ENCODE measurements around the gene WFS1.

Gene WFS1

GRCh38 chr4:6262847-6263487 is 6.7 kb upstream of the WFS1 start:
- DNase-seq, result no peak

DNA sequence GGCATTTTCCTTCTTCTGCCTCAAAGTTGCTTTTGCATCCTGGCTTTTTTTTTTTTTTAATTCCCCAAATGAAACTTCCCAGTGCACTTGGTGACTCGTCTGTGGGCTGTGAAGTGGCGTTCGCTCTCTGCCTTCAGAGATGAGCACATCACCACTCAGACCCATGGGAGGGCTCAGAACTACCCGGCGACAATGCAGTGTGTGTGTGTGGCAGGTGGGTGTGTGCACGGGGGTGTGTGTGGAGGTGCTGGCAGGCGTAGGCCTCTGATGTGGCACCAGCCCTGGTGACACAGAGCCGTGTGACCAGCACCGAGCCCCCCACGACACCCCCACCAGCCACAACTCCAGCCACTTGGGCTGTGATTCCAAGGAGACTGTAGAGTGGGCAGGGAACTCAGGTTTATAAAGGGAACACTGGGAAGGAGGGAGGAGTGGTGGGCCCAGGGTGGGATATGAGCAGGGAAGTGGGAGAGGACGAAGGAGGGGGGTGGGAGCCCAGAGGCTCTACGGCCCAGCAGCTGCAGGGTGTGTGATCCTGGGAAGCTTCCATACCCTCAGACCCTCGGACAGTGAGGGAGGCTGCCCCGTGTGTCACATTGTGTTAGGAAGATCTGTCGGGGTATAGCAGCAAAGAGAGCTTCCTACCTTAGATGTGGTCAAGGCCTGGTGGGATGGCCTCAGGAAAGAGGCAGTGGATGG is 6.0 kb upstream of the WFS1 start:
- no peak for DNase-seq

DNA sequence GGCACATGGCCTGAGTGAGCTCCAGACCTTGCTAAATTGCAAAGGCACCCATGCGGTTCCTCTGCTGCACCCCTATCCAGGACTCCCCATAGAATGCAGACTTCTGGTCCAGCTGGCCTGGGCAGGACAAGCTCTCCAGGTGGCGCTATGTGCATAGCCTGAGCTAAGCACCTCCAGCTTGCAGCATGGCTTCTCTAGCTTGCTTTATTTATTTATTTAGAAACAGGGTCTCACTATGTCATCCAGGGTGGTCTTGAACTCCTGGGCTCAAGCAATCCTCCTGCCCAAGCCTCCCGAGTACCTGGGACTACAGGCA is 5.5 kb upstream of the WFS1 start:
- no peak for DNase-seq

DNA sequence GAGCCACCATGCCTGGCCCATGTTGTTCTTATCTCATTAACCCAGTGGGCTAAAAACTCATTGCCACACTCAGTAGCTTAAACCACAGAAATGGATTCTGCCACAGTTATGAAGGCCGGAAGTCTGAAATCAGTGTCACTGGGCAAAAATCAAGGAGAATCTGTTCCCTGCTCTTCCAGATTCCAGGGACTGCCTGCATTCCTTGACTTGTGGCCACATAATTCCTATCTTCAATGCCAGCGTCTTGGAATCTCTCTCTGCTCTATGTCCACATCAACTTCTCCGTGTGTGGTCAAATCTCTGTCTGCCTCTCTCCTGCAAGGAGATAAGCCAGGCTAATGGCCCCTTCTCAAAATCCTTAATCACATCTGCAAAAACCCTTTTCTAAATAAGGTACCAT is 4.1 kb upstream of the WFS1 start:
- no peak for DNase-seq

DNA sequence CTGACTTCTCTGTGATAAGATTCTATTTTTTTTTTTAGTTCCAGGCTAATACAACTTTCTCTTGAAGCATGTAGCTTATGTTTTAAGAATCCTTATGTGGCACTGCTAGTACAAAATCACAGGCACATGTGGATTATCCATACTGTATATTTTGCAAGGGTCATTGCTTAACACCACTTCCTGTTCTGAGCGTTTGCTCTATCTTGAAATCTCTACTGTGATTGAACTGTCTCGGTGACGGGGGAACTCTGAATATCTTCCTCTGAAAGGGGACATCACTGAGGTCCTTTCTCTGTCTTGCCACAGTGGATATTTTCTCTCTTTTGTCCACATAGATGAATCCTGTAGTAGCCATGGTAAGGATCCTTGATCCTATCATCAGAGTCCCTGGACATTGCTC is 2.1 kb upstream of the WFS1 start:
- DNase-seq, result no peak

- DNase-seq, result no peak
These were observed 717 bp upstream of the WFS1 start for GRCh38 chr4:6268650-6269615.

DNA sequence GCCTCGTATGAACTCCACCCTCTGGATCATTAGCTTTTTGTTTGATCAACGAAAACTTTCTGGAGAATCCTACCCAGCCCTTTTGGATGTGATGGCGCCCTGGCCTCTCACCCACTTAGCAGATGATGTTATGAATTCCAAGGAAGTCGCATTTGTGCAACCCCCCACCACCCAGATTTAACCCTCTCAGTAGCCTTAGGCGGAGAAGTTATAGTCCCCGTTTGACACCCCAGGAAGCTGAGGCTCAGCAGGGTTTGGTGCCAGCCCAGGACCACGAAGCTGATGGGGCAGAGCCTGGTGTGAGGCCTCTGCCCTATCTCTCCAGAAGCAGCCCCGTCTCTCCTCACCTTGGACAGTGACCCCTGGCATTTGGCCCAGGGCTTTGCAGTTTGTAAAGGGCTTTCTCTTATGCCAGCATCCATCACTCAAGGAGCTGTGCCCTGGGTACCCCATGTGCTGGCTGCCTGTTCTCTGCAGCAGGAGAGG is 1.0 kb downstream of the WFS1 start:
- no peak for DNase-seq

- DNase-seq, result no peak
These were observed 1.6 kb downstream of the WFS1 start for GRCh38 chr4:6271206-6271605.

DNA sequence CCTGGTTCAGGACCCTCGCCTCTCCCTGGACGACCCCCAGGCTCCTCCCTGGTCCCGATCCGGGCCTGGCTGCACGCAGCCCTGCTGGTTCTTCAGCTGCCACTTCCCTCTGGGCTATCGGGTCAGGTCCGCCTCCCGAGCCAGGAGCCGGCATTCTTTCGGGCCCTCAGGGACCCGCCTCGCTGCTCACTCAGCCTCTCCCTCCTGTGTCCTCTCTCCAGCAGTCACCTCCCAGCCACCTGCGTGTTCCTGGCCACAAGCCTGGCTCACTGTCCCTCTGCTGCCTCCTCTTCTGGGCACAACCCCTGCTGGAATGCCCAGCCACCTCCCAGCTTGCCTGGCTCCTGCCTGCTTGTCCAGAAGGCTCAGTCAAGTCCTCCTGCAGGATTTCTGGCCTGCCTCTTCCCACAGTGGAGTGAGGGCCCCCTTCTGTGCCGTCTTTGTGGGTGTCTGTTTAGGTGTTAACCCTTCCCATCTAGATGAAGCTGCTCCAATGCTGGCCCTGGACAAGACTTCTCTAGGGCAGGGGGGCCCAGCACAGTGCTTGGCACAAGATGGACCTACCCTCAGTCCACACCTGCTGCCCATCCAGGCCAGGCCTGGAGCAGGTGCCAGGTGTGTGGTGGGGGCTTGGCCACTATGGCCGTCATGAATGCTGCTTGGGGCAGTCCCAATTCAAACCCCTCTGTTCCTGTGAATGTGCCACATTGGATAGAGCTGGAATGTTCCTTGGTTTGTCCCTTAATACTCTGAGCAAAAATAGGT is 2.2 kb downstream of the WFS1 start:
- no peak for DNase-seq

DNA sequence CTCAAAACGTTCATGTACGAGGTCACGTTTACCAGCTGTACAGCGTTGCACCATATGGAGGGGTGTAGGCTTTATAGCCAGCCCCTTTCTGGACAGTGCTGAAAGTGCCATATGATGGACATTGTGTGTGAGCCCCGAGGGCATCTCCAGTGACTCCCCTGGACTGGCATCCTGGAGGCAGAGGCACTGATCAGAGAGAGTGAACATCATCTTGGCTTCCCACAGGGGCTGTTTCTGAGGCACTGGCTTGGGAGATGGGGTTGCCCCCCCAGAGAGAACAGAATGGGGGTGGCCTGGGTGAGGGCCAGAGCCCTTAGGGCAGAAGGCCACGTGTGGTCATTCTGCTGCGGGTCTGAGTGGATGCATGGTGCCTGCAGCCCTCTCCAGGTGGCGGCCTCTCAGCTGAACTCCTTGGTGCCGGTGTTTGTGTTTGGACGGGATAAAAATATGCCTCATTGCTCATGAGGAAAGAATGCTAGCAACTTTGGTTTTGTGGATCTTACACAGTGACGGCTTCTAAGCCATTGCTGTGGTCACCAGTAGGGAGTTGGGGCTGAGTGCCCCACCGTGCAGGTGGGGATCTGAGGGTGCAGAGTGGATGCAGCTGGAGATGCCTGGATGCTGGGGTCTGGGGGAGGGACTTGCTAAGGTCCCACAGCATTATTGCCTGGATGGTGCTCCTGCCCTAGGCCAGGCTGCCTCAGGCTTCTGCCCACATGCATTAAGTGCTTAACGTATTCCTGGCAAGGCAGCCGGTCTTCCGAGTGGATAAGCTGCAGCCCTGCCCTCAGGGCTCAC is 3.4 kb downstream of the WFS1 start:
- no peak for DNase-seq

DNA sequence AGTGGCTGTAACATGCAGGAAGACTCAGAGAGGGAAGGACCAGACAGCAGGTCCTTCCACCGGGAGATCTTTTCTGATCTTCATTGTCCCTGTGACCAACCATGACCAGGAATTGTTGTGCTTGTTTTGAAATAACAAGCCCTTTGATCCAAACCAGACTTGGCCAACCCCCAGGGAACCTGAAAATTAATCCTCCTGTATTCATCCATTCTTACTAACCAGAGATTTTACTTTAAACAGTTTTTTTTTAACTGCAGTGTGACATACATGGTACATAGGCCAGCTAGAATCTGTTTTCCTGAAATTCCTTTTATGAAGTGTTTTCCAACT is 4.0 kb downstream of the WFS1 start:
- DNase-seq, result no peak

- no peak for DNase-seq
These were observed 5.7 kb downstream of the WFS1 start for GRCh38 chr4:6275351-6275750.

DNA sequence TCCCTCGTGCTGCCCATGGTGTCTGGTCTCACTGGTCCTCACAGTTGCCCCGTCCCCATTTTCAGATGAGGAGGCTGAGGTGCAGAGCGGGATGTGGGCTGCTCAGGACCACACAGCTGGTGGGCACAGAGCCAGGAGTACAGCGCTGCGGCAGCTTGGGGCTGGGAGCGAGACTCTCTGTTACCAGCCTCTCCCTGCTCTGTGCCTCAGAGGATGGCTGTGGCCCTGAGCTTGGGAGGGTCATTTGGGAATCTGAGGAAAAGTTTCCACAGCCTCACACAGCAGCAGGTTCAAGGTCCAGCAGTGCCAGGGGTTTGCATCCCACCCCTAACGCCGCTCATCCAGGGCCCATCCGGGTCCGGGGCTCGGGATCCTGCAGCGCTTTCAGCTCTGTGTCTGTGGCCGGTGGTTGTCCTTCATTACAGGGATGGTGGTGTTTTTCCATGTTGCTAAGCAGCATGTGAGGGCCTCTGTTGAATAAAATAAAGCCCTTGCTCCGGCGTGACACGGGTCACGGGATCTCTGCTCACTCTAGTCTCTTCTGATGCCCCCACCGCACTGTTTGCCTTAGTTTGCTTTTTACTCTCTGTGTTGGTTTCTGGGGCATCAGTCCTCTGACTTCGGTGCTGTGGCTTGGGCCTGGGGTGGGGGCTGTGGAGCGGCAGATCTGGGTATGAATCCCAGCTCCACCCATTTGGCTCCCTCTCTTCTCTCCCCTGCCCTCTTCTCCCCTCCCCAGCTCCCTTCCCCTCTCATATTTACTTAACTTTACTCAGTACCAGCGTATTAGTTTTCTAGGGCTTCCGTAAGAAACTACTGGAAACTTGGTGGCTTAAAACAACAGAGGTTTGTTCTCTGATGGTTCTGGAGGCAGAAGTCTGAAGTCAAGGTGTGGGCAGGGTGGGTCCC is 6.5 kb downstream of the WFS1 start:
- no peak for DNase-seq

DNA sequence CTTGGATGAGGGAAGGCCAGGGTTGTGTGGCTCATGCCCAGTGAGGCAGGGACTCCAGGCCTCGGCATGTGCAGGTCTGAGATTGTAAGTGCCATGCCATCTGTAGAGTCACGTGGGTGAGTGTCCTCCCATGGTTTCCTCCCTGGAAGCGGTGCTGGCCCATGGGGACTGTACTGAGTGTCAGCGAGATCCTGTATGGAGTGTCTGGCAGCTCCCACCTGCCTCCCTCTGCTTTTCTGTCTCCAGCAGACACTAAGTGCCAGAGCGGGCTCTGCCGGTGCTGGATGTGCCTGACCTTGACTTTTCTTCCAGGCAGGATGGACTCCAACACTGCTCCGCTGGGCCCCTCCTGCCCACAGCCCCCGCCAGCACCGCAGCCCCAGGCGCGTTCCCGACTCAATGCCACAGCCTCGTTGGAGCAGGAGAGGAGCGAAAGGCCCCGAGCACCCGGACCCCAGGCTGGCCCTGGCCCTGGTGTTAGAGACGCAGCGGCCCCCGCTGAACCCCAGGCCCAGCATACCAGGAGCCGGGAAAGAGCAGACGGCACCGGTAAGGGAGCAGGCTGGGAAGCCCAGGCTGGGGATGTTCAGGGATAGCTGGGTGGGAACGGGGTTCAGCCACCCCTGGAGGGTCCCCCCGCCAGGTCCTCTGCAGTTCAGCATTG is 7.6 kb downstream of the WFS1 start:
- no peak for DNase-seq

DNA sequence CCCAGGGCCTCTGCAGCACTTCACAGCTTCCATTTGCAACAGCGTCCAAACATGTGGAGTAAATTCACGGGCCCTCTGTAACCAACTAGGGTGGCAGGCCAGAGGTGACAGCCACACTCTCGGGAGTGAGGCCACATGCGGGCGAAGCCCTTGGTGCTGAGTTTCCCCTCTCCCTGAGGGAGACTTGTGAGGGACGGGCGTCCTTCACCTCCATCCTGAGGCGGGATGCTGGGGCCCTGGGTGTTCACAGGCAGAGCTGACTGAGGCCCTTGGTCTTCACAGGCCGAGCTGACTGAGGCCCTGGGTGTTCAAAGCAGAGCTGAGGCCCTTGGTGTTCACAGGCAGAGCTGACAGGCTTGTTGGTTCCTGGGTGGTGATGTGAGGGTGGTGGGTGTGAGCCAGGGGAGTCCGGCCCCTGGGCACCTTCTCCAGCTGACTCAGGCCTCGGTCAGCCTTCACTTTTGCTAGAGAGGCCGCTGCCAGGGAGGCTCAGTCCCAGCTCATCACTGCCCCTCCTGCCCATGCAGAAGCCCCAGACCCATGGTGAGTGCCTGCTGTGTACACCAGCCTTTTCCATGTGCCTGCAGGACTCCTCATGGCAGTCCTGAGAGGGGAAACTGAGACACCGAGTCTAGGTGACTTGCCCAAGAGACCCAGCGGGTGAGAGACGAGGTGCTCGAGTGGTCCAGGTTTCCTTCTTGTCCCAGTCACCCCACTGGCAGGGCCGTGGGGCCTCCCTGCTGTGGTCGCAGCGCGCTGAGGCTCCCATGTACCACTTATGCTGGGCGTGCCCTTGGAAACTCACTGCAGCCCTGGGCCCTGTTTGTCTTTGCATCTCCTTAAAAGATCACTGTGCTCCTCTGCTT is 8.5 kb downstream of the WFS1 start:
- DNase-seq, result no peak

- no peak for DNase-seq
These were observed 9.1 kb downstream of the WFS1 start for GRCh38 chr4:6278801-6279197.

DNA sequence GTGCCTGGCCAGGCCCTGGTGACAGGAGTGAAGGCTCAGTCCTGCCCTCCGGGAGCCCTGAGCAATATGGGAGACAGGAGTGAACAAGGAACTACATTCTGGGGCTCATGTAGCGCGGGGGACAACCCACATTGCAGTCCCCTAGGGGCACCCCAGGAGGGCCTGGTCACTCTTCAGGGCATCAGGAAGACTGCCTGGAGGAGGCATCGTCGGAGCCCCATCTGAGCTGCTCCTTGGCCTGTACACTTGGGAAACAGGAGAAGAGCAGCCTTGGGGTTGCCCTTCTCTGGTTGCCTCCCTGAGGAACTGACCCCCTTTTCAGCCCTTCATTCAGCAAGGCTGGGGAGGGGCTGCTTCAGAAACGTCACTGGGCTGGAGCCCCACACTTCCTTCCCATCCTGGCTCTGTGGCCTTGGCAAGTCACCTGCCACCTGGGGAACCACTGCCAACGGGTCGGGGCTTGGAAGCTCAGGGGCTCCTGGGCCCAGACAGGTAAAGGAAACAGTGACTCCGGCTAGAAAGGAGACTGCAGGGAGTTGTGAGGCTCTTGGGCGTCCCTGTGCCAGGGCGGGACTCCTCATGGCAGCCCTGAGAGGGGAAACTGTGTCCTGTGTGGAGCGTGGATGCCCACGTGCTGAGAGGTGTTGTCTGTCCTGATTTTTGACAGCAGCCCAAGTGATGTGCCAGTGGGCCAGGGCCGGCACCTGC is 10.1 kb downstream of the WFS1 start:
- no peak for DNase-seq

DNA sequence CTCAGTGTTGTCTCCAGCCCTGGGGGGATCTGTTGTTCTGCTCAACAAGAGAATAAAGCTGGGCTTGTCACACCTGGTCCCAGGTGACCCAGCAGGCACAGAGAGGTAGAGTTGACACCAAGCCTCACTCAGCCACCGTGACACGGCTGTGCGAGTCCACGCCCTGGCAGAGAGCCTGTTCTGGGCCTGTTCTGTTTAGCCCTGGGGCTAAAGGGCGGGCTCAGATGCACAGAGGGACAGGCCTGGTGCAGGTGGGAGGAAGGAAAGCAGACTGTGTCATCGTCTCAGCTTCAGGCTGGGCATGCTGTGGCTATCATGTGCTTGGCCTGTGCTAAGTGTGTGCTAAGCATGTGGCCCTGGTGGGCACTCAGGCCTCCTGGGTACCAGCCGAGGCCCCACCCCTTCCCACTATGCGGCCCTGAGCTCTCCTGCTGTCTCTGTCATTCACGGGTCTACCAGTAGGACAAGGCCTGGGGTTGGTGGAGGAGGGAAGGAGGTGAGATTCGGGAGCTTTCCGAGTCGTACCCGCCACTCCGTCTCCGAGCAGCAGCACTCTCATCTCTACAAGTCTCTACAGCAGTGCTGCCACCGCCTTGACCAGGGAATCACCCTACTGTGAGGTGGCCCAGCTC is 10.8 kb downstream of the WFS1 start:
- DNase-seq, result no peak

Measured in NCI-H2227 treated with DMSO at 0.1 percent for 48 hours (cell line).